Activated T-cell treated with anti-CD3 and anti-CD28 coated beads for 4 hours (primary cell): ENCODE measurements around the gene CXCL16.

ENCODE experiments used
- DNase-seq: peaks from one replicate; pipeline ENCODE4 v3.0.0-alpha.2; 2020

CXCL16 gene, protein sequence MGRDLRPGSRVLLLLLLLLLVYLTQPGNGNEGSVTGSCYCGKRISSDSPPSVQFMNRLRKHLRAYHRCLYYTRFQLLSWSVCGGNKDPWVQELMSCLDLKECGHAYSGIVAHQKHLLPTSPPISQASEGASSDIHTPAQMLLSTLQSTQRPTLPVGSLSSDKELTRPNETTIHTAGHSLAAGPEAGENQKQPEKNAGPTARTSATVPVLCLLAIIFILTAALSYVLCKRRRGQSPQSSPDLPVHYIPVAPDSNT

DNA sequence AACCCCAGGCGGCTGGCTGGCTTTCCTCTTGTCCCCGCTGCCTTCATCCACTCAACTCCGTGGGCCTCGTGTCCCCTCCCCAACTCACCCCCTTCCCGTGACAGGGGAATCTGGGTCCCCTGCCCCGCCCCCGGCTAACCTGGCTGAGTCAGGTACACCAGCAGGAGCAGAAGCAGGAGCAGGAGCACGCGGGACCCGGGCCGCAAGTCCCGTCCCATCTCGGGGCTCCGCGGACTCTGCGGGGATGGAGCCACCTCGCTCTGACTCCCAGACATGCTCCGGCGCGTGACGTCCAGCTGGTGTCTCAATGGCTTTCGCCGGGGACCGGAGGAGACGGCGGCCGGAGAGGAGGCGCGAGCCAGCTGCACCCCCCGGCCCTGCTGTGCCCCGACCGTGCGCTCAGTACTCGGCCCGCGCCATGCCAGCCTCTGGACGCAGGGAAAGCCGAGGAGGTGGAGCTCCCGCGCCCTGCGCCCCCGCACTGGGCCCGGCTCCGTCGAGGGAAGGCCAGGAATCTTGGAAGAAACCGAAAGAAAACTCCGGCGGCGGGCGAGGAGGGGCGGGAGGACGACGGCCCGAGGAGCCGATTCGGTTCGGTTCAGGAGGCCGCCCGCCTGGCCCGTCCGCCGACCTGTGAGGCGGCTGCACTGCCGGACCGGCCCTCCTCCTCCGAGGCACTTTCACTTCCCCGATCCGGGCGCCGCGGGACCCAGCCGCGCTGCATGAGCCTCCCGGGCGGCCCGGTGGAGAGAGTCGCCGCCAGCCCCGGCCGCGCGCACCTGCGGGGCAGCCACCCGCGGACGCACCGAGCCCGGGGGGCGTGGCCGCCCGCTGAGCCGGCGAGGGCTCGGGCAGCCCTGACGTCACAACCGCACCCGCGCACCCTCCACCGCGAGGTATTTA, at the start of gene CXCL16, which contains the start of gene ZMYND15:
TSS of gene CXCL16 (minus strand) at position 807 of the 903 bp plus-strand sequence. CDS start at position 218, 589 bp downstream.
TSS of gene ZMYND15 (plus strand) at position 712 of the 903 bp plus-strand sequence. CDS start 716 bp downstream, outside the sequence.
- DNase-seq, result peak; percentile 46

DNA sequence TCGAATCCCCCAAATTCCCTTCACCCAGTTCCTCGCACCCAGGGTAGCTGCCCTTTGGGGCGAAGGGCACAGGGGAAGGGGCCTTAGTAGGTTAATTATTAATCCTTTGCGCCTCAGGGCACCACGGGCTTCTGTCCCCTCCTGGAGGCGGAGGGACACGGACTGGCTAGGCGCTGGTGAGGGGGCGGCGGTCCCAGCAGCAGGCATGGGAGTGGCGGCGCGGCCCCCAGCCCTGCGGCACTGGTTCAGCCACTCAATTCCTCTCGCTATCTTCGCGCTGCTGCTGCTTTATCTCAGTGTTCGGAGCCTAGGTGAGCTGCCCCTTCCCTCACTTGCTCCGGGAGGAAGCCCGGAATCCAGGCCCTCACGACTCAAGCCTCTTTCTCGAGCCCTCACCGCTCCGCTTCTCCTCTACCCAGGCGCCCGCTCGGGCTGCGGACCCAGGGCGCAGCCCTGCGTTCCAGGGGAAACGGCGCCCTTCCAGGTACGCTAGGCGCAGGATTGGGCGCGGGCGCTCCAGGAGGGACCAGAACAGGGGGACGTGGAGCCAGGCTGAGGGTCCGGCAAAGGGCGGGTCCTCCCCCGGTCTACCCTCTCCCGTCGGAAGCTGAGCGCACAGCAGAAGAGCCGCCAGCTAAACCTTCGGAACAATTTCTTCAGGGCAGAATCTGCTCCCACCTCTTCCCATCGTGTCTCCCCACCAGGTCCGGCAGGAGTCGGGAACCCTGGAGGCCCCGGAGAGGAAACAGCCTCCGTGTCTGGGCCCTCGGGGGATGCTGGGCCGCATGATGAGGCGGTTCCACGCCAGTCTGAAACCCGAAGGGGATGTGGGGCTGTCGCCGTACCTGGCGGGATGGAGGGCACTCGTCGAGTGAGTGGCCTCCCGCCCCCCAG, 49.3 kb upstream of the CXCL16 start, which contains the start of gene GLTPD2:
TSS of gene GLTPD2 (plus strand) at position 158 of the 894 bp plus-strand sequence. CDS start at position 206, 48 bp downstream.
- DNase-seq, result no peak

DNA sequence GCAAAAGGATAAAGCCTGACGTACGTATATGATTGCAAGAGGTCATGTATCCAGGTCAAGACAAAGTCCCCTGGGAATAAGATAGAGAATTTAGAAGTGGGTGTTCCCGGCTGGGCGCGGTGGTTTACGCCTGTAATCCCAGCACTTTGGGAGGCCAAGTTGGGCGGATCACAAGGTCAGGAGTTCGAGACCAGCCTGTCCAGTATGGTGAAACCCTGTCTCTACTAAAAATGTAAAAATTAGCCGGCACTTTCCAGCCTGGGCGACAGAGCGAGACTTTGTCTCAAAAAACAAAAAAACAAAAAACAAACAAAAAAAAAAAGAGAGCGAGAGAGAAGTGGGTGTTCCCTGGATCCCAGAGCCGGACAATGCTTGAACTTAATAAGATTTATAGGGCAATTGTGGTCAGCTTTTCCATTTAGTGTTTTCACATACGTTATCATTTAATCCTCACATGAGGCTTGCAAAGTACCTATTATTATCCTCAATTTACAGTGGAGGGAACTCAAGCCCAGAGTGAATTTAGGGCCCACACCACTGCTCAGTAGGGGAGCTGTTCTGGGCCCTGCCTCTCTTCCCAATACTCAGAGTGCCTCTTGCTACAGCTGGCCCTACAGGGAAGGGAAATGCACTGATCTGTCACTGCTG, 48.6 kb upstream of the CXCL16 start:
- DNase-seq, result no peak

DNA sequence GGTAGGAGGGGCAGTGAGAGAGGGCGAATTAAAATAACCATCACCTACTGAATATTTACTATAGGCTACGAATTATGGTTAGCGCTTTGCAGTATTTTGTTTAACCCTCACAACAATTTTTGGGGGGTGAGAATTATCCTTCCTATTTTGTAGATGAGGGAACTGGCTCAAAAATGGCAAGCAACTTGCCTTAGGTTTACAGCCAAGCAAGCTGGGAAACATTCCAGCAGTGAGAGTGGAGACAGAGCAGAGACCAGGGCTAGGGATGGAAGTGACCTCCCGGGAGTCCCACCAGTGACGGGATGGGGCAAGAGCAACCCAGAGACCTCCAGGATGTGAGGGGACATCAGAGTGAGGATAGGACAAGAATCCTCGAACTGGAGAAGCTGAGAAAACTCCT, 46.8 kb upstream of the CXCL16 start:
- DNase-seq, result no peak

DNA sequence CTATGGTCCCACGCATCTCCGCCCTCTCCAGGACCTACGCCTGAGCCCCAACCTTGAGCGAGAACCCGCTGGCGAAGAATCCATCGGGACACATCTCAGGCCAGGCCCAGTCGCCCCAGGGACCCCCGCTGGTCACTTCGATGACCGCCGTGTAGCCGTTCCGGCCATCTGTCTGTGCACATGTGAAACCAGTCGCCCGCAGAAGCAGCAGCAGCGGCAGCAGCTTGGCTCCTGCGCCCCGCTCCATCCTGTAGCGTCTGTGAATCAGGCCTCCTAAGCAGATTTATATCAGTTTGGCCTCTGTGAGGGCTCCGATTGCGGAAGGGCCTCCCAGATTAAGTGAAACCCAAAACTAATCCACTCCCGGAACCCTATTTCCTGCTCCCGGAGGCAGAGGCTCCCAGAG, 46.4 kb upstream of the CXCL16 start, which contains the start of gene VMO1:
TSS of gene VMO1 (minus strand) at position 259 of the 406 bp plus-strand sequence. CDS start at position 247, 12 bp downstream.
- DNase-seq, result no peak

DNA sequence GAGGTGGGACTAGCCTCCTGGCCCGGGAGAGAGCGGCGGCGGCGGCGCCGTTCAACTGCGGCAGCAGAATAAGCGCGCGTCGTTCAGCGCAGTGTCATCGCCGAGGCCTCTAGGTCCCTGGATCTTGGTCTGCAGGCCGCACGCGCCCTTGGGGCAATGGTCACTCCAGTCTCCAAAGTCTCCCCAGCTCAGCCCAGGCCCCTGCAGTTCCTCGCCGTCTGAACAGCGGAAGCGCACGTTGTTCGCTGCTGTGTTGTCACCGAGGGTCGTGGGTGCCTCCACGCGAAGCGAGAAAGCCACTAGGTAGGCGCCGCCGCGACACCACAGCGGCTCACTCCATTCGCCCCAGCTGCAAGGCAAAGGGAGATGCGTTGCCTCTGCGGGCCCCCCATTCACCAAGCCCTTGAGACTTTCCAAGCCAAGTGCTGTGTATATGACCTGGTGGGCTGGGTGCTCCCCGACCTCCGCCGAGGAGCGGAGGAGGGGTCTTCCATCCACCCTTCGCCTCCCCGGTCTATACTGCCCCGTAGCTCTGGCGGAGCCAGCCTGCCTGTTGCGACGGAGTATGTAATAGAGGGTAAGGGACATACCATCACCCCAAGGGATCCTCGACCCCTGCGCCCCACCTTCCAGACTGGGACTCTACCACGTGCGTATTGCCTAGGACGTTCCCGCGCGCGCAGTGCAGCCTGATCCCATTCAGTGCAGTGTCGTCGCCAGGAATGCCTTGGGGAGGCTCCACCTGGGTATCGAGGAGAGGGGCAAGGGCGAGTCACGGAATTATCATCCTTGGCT, 45.8 kb upstream of the CXCL16 start:
- DNase-seq, result no peak

DNA sequence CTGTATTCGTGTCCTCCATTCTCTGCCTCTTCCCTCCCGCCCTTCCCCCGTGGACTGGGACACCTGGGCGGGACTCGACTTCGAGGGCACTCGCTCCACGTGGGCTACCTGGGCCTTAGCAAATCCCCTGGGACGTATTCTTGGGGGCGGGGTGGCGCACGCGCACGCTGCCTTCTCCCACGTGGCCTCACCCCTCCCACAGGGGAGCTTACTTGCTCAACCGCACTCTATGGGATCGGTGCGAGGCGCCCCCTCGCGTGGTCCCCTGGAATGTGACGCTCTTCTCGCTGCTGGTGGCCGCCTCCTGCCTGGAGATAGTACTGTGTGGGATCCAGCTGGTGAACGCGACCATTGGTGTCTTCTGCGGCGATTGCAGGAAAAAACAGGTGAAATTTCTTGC, 42.9 kb upstream of the CXCL16 start:
- no peak for DNase-seq

DNA sequence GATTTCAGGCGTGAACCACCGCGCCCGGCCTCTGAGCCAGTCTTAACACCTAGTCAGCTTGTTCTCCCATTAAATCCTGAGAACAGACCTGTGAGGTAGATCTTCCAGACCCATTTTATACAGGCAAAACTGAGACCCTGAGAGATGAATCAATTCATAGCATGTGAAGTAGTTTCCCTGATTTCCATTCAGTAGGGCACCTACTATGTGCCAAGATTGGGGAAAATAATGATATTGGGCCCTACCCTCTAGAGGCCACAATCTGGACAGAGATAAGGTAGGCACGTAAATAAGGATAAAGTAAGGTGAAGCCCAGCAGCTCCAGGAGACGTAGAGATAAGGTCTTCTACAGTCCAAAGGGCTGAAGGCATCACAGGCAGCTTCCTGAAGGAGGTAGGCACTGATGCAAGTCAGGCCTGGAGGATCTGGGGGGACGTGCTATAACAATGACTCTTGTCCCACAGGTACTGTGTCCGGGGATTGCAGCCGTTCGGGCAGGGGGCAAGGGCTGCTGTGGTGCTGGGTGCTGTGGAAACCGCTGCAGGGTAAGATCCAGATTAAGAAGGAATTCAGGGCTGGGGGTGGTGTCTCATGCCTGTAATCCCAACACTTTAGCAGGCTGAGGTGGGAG, 40.7 kb upstream of the CXCL16 start:
- no peak for DNase-seq

DNA sequence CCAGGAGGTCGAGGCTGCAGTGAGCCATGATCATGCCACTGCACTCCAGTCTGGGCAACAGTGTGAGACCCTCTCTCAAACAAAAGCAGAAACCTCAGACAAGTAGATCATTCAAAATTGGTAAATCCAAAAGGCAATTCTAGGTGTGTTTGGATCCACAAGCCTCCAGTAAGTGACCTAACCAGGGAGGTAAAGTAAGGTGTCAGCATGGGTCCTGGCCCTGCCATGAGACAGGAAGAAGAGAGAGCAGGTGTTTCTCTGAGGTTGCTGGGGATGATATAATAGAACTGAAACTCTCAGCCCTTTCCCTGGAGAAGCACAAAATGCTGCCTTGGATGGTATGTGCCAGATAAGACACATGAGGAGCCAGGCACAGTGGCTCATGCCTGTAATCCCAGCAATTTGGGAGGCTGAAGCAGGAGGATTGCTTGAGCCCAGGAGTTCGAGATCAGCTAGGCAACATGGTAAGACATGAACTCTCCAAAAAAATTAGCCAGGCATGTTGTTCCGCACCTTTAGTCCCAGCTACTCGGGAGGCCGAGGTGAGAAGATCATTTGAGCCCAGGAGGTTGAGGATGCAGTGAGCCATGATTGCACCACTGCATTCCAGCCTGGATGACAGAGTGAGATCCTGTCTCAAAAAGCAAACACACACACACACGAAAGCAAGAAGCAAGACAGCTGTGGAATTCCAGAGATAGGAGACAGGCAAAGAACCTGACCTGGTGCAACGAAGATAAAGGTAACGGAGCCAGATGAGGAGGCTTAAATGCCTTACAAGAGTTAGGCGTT, 38.4 kb upstream of the CXCL16 start:
- no peak for DNase-seq

DNA sequence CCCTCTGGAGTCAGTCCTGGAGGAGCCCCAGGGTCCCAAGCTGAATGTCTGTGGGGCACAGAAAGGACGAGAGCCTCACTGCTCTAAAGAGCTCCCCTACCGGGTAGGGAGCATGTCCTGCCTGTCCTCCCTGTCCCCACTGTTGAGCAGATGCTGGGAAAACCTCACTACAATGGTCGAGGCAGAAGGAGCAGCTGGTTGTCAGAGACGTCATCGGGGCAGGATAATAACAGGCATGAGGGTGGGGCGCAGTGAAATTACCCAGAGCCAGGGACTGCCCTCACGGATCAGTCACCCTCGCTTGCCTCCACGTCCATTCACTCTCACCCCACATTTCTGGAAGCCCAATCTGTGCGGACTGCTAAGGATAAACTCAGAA, 32.5 kb upstream of the CXCL16 start:
- no peak for DNase-seq

DNA sequence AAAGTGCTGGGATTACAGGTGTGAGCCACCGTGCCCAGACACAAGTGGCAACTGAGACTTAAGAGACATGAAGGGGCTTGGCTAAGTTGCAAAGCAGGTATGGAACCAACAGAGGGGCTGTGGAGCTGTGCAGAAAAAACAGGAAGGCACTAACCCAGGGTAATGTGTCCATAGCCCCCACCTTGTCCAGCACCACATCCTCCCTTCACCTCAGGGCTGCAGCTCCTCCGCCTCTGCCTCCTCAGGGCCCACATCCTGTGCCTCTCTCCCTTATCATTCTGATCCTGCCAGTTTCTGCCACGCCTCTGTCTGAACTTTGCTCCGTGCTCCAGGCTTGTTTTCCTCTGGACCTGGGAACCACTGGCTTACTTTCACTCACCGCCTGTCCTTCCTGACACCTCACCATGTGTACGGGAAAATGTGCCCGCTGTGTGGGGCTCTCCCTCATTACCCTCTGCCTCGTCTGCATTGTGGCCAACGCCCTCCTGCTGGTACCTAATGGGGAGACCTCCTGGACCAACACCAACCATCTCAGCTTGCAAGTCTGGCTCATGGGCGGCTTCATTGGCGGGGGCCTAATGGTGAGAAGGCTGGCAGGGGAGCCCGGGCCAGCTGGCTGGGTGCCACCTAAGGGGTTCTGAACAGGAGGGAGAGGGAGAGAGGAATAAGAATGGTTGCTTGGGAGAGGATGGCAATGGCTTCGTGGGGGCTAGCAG, 31.9 kb upstream of the CXCL16 start, which contains the start of gene TM4SF5:
TSS of gene TM4SF5 (plus strand) at position 368 of the 716 bp plus-strand sequence. CDS start at position 405, 37 bp downstream.
- DNase-seq, result no peak

DNA sequence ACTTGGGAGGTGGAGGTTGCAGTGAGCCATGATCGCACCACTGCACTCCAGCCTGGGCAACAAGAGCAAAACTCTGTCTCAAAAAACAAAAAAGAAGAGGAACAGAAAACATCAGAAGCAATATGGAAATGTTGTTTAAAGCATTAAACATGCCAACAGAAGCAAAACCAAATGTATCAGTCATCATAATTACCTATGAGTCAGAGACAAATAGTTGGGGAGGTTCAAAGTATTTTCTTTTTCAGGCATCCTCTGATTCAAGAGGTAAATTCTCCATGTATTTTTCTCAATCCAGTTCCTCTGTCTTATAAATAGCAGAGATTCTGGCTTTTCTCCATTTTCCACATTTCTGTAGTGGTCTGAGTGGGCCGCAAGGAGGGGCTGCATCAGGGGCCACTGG, 29.9 kb upstream of the CXCL16 start:
- DNase-seq, result no peak

DNA sequence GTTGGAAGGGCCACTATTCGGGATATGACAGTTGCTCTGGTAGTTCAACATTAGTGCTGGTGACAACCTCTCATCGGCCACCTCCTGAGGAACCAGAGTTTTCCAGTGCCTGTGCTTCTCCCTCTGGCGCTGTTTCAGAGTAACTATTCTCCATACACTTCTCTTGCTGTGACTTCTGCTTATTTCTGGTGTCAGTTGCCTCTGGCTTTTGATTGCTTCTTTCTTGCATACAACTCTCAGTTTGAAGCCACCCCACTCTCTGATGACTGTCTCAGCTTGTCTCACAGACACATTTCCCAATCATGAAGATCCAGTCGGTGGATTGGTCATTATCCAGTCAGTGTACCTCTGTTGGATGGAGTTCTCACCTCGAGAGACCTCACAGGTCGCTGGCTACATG, 28.6 kb upstream of the CXCL16 start:
- no peak for DNase-seq

DNA sequence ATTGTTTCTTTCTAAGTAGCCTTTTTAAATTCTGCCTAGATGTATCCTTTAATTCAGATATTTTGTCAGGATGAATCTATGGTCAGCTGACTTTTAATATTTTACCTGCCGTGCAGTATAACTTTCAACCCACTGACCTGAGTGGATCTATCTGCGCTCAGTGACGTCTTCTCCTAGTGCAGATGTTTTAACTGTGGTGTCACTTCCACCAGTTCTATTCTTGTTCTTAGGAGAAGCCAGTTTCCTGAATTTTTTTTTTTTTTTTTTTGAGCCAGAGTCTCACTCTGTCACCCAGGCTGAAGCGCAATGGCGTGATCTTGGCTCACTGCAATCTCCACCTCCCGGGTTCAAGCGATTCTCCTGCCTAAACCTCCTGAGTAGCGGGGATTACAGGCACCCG, 27.0 kb upstream of the CXCL16 start:
- no peak for DNase-seq

DNA sequence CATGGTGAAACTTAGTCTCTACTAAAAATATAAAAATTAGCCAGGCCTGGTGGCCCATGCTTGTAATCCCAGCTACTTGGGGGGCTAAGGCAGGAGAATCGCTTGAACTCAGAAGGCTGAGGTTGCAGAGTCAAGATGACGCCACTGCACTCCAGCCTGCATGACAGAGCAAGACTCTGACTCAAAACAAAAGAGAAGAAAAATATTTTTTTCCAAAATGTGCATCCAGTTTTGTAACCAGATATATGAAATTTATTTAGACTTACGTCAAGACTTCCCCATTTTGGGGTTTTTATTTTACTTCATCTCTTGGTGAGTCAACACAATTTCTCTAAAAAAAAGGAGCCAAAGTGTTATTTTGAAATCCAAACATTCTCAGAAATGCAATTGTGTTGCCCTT, 26.5 kb upstream of the CXCL16 start:
- no peak for DNase-seq

DNA sequence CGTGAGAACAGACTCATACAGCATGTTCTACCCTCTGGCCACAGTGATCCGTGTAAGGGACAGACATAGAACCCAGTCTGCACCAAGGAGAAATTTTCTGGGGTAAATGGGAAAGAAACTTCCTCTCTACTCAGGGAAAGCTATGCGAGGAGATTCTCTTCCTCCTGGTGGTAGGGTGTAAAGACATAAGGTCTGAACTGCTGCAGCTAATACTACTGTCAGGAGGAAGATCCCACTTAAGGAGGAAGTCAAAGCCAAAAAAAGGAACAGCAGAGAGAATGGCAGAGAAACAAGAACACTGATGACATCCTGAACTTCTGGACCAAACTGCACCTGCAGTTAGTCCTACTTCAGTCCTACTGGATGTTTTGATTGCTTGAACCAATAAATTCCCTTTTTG, 24.9 kb upstream of the CXCL16 start:
- no peak for DNase-seq

DNA sequence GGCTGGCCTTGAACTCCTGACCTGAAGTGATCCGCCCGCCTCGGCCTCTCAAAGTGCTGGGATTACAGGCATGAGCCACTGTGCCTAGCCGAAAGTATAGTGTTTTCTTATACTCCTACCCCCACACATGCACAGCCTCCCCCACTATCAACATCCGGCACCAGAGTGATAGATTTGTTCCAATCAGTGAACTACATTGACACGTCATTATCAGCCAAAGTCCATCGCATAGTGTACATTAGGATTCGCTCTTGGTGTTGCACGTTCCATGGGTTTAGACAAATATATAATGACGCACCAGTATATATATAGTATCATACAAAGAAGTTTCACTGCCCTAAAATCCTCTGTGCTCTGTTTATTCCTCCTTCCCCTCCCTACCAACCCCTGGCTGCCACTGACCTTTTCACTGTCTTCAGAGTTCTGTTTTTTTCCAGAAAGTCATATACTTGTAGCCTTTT, 20.1 kb upstream of the CXCL16 start:
- DNase-seq, result no peak

DNA sequence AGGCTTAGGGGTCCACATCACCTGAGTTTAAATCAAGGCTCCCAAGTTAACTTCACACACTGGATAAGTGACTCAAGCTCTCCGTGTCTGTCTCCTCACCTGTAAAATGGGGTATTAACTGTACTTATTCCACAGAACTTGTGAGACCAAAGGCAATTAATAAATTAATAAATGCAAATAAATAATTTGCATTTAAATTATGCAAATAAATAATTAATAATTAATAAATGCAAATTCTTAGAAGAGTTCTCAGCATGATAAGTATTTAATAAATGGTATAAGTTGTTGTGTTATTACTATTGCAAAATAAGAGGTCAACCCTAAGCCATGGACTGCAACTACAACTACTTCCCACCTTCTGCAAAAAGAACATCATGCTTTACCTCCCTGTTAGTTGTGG, 13.7 kb upstream of the CXCL16 start:
- DNase-seq, result no peak

DNA sequence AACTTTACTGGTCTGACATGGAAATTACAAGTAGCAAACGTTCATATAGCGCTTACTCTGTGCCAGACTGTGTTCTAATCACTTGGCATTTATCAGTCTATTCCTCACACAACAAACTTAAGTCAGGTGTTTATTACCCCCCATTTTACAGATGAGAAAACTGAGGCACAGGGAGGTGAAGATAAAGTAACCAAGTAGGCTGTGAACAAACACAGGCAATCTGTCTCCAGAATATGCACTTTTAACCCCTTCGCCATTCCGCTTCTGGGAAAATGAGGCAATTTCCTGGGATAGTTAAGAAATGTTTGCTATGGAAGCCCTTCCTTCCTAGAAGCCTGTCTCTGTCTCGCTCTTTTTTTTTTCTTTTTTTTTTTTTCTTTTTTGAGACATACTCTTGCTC, 12.2 kb upstream of the CXCL16 start:
- DNase-seq, result no peak
